Measurements from ENCODE around the gene KIF26B. TPM values are rescaled to one million over a fixed set of nuclear protein-coding genes. Genes with fewer than 3 reads are reported as not detected.

KIF26B gene
- total RNA-seq, 1 experiment from 2014 or later = 1.6 TPM

- no peaks in the 10 kb centered on the region for H3K9me3 Mint-ChIP-seq (ENCODE audit: unreplicated experiment)
- CTCF ChIA-PET = interaction anchor here (0.6 to 1.4 kb wide), 3 partner anchors 17 to 360 kb away, joined by 3 to 4 read pairs (median 4); no protein-coding TSS in a partner anchor
Observed at GRCh38 chr1:245682638-245683628, 528.1 kb downstream of the KIF26B start.

GRCh38 chr1:245683676-245684075, 528.9 kb downstream of the KIF26B start:
- Mint-ChIP-seq H3K27ac (ENCODE audit: low read depth, unreplicated experiment) (no peak overlapping the region), H3K9me3 (ENCODE audit: unreplicated experiment) (no peaks in the 10 kb centered on the region), H3K4me1 (ENCODE audit: insufficient read depth, unreplicated experiment) (no peaks in the 10 kb centered on the region), H3K27me3 (ENCODE audit: insufficient read depth, unreplicated experiment) (no peaks in the 10 kb centered on the region), H3K4me3 (ENCODE audit: unreplicated experiment) (no peak overlapping the region), H3K36me3 (ENCODE audit: insufficient read depth, unreplicated experiment) (no peaks in the 10 kb centered on the region)
- DNase-seq (ENCODE audit: unreplicated experiment) = no peak
- ChIA-PET POLR2A (interaction anchor here (0.6 kb wide), 1 partner anchor 57 kb away, joined by 3 read pairs; no protein-coding TSS in a partner anchor), CTCF (interaction anchor here (1.1 kb wide), 1 partner anchor 320 kb away, joined by 3 read pairs; no protein-coding TSS in a partner anchor)
- intact Hi-C loops (cut with micrococcal nuclease) = no loop called here
- BruUV-seq (replicated peaks) = no TSS peak
- TF ChIP-seq CTCF (IDR thresholded peaks at IDR 0.05; ENCODE audit: unreplicated experiment) = no peak

More at GRCh38 chr1:245682638-245683628, 528.1 kb downstream of the KIF26B start:
- no peaks in the 10 kb centered on the region for H3K27me3 Mint-ChIP-seq (ENCODE audit: insufficient read depth, unreplicated experiment)
- DNase-seq (ENCODE audit: unreplicated experiment) = no peak
- no peaks in the 10 kb centered on the region for H3K36me3 Mint-ChIP-seq (ENCODE audit: insufficient read depth, unreplicated experiment)
- H3K4me1 Mint-ChIP-seq (ENCODE audit: insufficient read depth, unreplicated experiment) = no peaks in the 10 kb centered on the region
- POLR2A ChIA-PET = interaction anchor here (0.6 to 0.7 kb wide), 2 partner anchors 39 to 56 kb away, joined by 3 read pairs; no protein-coding TSS in a partner anchor
- no peak overlapping the region for H3K4me3 Mint-ChIP-seq (ENCODE audit: unreplicated experiment)
- no TSS peak for BruUV-seq (replicated peaks)
- no peak overlapping the region for H3K27ac Mint-ChIP-seq (ENCODE audit: low read depth, unreplicated experiment)
- TF ChIP-seq CTCF (IDR thresholded peaks at IDR 0.05; ENCODE audit: unreplicated experiment) = no peak
- intact Hi-C loops (cut with micrococcal nuclease) = no loop called here

GRCh38 chr1:245684166-245684565, 529.4 kb downstream of the KIF26B start:
- ChIA-PET POLR2A (interaction anchor here (0.6 kb wide), 1 partner anchor 57 kb away, joined by 3 read pairs; no protein-coding TSS in a partner anchor), CTCF (interaction anchor here (1.1 kb wide), 1 partner anchor 319 kb away, joined by 3 read pairs; no protein-coding TSS in a partner anchor)
- intact Hi-C loops (cut with micrococcal nuclease) = no loop called here
- DNase-seq (ENCODE audit: unreplicated experiment) = no peak
- Mint-ChIP-seq H3K9me3 (ENCODE audit: unreplicated experiment) (no peaks in the 10 kb centered on the region), H3K27ac (ENCODE audit: low read depth, unreplicated experiment) (no peak overlapping the region), H3K27me3 (ENCODE audit: insufficient read depth, unreplicated experiment) (no peaks in the 10 kb centered on the region), H3K4me1 (ENCODE audit: insufficient read depth, unreplicated experiment) (no peaks in the 10 kb centered on the region), H3K36me3 (ENCODE audit: insufficient read depth, unreplicated experiment) (no peaks in the 10 kb centered on the region), H3K4me3 (ENCODE audit: unreplicated experiment) (no peak overlapping the region)
- BruUV-seq (replicated peaks) = no TSS peak
- TF ChIP-seq CTCF (IDR thresholded peaks at IDR 0.05; ENCODE audit: unreplicated experiment) = no peak

GRCh38 chr1:245684571-245684970, 529.8 kb downstream of the KIF26B start:
- no peak overlapping the region for H3K4me3 Mint-ChIP-seq (ENCODE audit: unreplicated experiment)
- no peaks in the 10 kb centered on the region for H3K4me1 Mint-ChIP-seq (ENCODE audit: insufficient read depth, unreplicated experiment)
- no peak for TF ChIP-seq CTCF (IDR thresholded peaks at IDR 0.05; ENCODE audit: unreplicated experiment)
- H3K36me3 Mint-ChIP-seq (ENCODE audit: insufficient read depth, unreplicated experiment) = no peaks in the 10 kb centered on the region
- H3K9me3 Mint-ChIP-seq (ENCODE audit: unreplicated experiment) = no peaks in the 10 kb centered on the region
- BruUV-seq (replicated peaks) = no TSS peak
- no peaks in the 10 kb centered on the region for H3K27me3 Mint-ChIP-seq (ENCODE audit: insufficient read depth, unreplicated experiment)
- CTCF ChIA-PET = interaction anchor here (1.1 kb wide), 1 partner anchor 319 kb away, joined by 3 read pairs; no protein-coding TSS in a partner anchor
- intact Hi-C loops (cut with micrococcal nuclease) = no loop called here
- POLR2A ChIA-PET = no interaction called here
- no peak overlapping the region for H3K27ac Mint-ChIP-seq (ENCODE audit: low read depth, unreplicated experiment)
- no peak for DNase-seq (ENCODE audit: unreplicated experiment)
